Measurements from ENCODE around the gene TPT1.
"Not testable (repeated sequence)": the region's sequence is repeated elsewhere in the genome, so short reads cannot be mapped to it uniquely, and the experiment has no call there.

The TPT1 gene

DNA sequence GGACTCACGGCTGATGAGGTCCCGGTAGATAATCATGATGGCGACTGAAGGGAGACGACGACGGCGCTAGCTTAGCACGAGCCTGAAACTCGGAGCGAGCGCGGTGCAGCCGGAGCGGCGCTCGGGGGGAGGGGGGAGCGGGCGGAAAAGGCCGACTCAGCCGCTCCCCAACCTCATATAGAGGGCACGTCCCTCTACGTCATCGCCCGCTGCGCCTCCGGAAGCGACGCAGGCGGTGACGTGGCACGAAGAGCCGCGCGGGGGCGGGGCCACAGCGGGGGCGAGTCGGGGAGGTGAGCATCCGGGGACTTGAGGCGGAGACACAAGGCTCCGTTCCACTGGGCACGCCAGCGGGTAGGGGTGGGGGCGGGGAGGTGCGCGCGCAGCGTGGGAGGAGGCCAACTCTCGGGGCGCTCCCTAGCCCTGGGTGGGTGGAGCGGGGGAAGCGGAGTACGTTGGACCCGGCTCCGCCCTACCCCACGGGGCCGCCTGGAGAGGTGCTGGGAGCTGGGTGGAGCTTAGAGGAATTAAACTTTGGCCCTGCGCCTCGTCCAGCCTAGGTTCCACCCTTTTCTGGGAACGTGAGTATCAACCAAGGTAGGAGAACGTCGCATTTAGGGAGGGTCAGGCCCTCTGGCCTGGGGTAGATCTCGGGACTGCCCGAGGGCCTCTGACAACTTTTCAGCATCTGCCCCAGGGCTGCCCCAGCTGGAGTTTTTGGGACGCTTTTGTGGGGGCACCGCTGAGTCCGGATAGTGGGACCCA, at the start of gene TPT1:
TPT1 (minus strand) TSS at position 150 of the 765 bp plus-strand sequence; CDS start at position 36, 114 bp downstream.
- no peak for FAIRE-seq

GRCh38 chr13:45390348-45390747, 49.4 kb upstream of the TPT1 start:
- FAIRE-seq: not testable (repeated sequence)

GRCh38 chr13:45388664-45389063, 47.7 kb upstream of the TPT1 start:
- FAIRE-seq: no peak

DNA sequence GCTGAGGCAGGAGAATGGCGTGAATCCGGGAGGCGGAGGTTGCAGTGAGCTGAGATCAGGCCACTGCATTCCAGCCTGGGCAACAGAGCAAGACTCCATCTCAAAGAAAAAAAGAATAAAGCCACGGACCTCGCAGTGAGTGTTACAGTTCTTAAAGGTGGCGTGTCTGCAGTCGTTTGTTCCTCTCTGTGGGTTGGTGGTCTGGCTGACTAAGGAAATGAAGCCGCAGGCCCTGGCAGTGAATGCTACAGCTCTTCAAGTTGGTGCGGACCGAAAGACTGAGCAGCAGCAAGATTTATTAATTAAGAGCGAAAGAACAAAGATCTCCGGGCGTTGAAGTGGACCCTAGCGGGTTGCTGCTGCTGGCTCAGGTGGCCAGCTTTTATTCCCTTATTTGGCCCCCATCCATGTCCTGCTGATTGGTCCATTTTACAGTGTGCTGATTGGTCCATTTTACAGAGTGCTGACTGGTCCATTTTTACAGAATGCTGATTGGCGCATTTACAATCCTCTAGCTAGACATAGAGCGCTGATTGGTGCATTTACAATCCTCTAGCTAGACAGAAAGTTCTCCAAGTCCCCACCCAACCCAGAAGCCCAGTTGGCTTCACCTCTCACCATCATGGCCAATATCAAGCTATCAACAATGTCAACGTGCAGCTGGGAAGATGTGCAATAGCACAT, 46.1 kb upstream of the TPT1 start:
- not testable (repeated sequence) for FAIRE-seq

GRCh38 chr13:45385907-45386553, 45.0 kb upstream of the TPT1 start:
- no peak for FAIRE-seq

- FAIRE-seq: no peak
Observed at GRCh38 chr13:45385320-45385719, 44.3 kb upstream of the TPT1 start.

- FAIRE-seq: no peak
Observed at GRCh38 chr13:45384474-45385174, 43.6 kb upstream of the TPT1 start.

- not testable (repeated sequence) for FAIRE-seq
Observed at GRCh38 chr13:45382739-45383138, 41.8 kb upstream of the TPT1 start.

DNA sequence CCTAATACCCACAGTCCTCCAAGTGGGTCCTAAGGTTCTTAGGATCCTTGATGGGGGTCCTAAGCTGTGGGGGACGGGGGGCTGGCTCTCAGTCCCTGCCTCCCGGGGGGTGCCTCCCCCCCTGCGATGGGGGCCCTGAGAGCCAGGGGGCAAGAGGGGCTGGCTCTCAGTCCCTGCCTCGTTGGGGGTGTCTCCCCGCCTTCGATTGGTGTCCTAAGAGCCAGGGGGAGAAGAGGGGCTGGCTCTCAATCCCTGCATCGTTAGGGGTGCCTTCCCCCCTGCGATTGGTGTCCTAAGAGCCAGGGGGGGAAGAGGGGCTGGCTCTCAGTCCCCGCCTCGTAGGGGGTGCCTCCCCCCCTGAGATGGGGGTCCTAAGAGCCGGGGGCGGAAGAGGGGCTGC, 40.2 kb upstream of the TPT1 start:
- no peak for FAIRE-seq

- FAIRE-seq: not testable (repeated sequence)
Observed at GRCh38 chr13:45380708-45381107, 39.7 kb upstream of the TPT1 start.

GRCh38 chr13:45379516-45379915, 38.5 kb upstream of the TPT1 start:
- FAIRE-seq: not testable (repeated sequence)

DNA sequence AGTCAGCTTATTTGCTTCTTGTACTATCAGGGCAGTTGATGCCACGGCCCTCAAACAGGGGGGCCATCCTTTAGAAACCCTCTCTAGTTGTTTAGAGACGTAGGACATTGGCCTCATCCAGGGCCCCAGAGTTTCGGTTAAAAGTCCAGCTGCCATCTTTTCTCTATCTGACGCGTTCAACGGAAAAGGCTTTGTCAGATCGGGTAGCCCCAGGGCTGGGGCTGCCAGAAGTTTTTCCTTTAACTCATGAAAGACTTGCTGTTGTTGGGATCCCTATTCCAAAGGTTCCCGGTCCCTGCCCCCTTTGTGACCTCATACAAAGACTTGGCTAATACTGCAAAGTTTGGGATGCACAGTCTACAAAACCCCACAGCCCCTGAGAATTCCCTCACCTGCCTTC, 37.8 kb upstream of the TPT1 start:
- FAIRE-seq: not testable (repeated sequence)

DNA sequence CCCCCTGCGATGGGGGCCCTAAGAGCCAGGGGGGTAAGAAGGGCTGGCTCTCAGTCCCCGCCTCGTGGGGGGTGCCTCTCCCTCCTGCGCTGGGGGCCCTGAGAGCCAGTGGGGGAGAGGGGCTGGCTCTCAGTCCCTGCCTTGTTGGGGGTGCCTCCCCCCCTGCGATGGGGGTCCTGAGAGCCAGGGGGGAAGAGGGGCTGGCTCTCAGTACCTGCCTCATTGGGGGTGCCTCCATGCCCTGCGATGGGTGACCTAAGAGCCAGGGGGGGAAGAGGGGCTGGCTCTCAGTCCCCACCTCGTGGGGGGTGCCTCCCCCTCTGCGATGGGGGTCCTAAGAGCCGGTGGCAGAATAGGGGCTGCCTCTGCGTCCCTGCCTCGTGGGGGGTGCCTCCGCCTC, 36.3 kb upstream of the TPT1 start:
- FAIRE-seq: not testable (repeated sequence)

- not testable (repeated sequence) for FAIRE-seq
Observed at GRCh38 chr13:45376651-45377050, 35.7 kb upstream of the TPT1 start.

- no peak for FAIRE-seq
Observed at GRCh38 chr13:45374917-45375316, 33.9 kb upstream of the TPT1 start.

DNA sequence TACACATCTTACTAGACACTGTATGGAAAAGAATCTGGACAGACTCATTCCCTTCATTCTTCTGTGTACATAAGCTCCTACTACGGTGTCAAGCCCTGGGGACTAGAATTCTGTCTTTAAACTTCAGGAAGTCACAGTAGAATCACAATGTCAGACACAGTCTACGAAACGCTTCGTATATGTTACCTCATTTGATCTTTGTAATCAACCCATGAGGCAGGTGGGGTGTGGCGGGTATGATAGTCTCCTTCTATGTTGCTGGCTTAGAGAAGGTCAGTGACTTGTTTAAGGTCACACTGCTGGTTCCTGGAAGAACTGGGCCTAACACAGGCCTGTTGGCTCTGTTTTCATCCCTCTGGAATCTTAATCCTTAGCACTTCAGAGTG, 32.2 kb upstream of the TPT1 start:
- FAIRE-seq: no peak

GRCh38 chr13:45372189-45373161, 31.5 kb upstream of the TPT1 start:
- FAIRE-seq: no peak

GRCh38 chr13:45370922-45371406, 30.0 kb upstream of the TPT1 start:
- FAIRE-seq: no peak

DNA sequence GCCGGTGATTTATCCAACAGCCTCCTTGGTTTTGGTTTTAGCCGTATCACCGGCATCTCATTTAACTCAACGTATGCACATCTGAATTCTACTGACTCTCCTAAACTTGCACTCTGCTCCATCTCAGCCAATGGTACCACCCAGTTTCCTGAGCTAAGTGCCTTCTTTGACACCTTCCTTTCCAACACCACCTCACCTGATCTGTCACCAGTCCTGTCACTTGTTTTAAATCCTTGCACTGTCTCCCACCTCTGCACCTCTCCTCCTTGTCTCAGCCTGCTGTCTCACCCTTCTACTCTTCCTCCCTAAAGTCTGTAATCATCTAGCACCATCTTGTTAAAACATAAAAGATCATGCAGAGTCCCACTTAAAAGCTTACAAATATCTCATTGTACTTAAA, 28.1 kb upstream of the TPT1 start:
- FAIRE-seq: no peak

- no peak for FAIRE-seq
Observed at GRCh38 chr13:45368571-45368970, 27.6 kb upstream of the TPT1 start.

- no peak for FAIRE-seq
Observed at GRCh38 chr13:45368005-45368404, 27.0 kb upstream of the TPT1 start.

GRCh38 chr13:45367358-45367757, 26.4 kb upstream of the TPT1 start:
- FAIRE-seq: no peak
